Fibroblast of pulmonary artery (primary cell): Measurements from ENCODE around the gene ARID2.

ENCODE experiments used
- DNase-seq: peaks from one replicate; pipeline ENCODE4 v3.0.0-alpha.2; 2010; ENCODE audit warnings: low read depth
- H3K4me3 ChIP-seq: replicated peaks from 2 replicates; pipeline ENCODE4 v1.5.1; 2011; ENCODE audit warnings: low read depth, mild to moderate bottlenecking, control low read depth, low read length, moderate library complexity
- CTCF ChIP-seq: IDR thresholded peaks from 2 replicates; pipeline ENCODE4 v1.5.1; 2011; ENCODE audit warnings: mild to moderate bottlenecking, control low read depth, low read length, inconsistent platforms; ENCODE audit errors: missing control alignments

The ARID2 gene

GRCh38 chr12:45774508-45775162 lies 45.1 kb downstream of the ARID2 start:
- TF ChIP-seq CTCF = no peak
- DNase-seq = peak; percentile 12

DNA sequence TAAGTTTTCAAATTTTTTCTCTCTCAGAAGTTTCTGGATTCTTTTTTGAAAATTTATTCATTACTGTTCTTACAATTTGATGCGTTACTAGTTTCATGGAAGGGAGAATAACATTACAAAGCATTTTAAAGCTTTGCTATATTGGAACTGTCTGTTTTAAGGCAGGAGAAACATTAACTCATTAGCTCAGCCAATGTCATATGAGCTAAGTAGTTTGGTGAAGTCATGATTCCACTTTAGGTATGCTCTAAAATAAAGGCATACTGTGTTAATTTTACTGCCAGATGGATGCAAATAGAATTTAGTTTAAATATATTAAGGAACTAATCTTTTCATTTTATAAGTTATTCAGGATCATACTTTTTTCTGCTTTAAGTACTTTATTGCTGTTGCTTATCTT lies 46.0 kb downstream of the ARID2 start:
- DNase-seq = no peak
- H3K4me3 ChIP-seq = no peak overlapping the region
- no peak for TF ChIP-seq CTCF

More at GRCh38 chr12:45774508-45775162, 45.1 kb downstream of the ARID2 start:
- no peak overlapping the region for H3K4me3 ChIP-seq

GRCh38 chr12:45775964-45776363 lies 46.5 kb downstream of the ARID2 start:
- no peak overlapping the region for H3K4me3 ChIP-seq
- TF ChIP-seq CTCF = no peak
- no peak for DNase-seq

- no peak for TF ChIP-seq CTCF
- no peak overlapping the region for H3K4me3 ChIP-seq
- no peak for DNase-seq
Observed at GRCh38 chr12:45779936-45780335, 50.4 kb downstream of the ARID2 start.

GRCh38 chr12:45781080-45781479 lies 51.6 kb downstream of the ARID2 start:
- no peak overlapping the region for H3K4me3 ChIP-seq
- TF ChIP-seq CTCF = no peak
- no peak for DNase-seq

DNA sequence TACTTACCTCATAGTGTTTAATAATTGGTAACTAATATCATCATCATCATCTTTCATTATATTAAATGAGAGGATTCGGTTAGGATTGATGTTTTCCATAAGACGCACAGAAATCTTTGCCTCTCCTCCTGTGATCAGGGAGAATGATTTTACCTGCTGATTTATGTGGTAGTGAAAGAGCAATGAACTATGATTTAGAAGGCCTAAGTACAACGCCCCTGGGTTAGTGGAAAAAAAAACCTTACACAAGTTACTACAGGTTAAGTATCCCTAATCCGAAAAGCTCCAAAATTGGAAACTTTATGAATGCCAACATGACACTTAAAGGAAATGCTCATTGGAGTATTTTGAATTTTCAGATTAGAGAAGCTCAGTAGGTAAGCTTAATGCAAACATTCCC lies 55.8 kb downstream of the ARID2 start:
- no peak for DNase-seq
- no peak overlapping the region for H3K4me3 ChIP-seq
- no peak for TF ChIP-seq CTCF

- peak; percentile 87 for DNase-seq
- no peak for TF ChIP-seq CTCF
- H3K4me3 ChIP-seq = no peak overlapping the region
Observed at GRCh38 chr12:45789025-45789424, 59.5 kb downstream of the ARID2 start.
